LoVo (cell line): ENCODE measurements around the gene DUSP8.
"Not testable (repeated sequence)": the region's sequence is repeated elsewhere in the genome, so short reads cannot be mapped to it uniquely, and the experiment has no call there.

Source experiments
- DNase-seq: peaks from one replicate; pipeline ENCODE4 v3.0.0-alpha.2; 2016; ENCODE audit warnings: low spot score

DUSP8 gene

DNA sequence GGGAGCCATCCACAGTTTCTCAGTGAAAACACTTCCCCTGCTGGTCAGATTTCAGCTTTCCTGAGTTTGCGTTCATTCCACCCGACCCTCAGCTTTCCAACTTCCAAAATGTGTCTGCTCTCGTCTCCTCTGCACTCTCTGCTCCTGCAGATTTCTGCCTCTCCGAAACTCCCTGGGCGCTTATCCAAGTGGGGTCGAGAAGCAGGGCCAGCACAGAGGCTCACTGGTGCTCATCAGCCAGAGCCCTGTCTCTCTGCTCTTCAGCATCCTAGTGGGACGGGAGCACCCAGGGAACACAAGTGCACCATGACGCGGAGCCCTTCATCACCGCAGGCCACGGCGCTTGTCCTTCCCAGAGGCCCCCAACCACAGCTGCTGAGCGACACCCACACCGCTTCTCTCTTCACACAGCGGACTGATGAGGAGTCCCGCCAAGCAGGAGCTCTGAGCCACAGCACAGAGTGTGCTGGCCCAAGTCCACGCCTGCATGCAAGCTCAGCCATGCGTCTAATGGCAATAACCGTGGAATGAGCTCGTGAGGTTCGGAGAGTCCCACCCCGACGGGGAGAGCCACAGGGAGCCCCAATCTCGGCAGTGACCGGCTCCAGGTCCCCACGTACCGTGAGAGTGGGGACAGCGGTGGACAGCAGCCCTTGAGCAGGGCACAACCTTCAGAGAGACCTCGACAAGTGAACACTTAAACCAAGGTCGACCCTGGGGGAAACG is 57.6 kb downstream of the DUSP8 start:
- DNase-seq = no peak

DNA sequence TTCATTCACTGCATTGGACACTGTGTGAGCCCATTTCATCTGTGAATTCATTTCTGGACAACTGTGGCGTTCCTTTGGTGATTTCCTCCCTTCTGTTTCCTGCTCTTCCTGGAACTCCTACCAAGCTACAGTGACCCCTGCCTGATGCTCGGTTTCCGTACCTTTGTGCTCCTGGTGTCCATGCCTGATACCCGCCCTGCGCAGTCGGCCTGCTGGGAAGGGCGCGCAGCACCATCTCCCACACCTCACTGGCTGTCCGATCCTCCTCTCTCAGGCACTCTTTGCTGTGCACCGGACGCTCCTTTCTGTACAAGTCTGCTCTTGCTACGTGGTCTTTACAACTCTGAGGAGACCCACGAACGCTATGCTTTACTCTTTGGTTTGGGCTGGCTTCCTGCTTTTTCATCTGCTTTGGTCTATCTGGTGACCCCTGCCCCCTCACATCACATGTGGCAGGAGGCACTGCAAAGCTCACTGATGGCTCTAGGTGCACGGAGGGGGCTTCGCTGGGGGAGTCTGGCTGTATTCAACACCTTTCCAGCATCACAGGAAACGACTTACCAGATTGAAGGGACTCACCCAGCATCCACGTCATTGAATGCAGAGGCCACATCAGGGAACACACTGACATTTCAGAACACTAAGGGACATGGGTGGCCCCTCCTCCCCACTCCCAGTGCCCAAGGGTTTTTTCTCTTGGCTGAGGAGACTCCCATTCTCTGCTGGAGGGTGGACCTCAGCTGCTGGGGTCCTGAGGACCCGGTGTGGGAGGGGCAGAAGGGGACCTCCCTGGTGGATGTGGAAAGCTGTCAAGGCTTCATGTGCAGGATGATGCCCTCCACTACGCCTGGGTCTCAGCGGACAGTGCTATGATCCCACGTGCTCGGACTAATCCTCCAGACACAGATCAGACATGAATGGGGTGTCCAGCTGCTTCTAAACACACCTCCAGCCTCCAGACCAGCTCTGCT is 58.5 kb downstream of the DUSP8 start:
- DNase-seq = no peak

DNA sequence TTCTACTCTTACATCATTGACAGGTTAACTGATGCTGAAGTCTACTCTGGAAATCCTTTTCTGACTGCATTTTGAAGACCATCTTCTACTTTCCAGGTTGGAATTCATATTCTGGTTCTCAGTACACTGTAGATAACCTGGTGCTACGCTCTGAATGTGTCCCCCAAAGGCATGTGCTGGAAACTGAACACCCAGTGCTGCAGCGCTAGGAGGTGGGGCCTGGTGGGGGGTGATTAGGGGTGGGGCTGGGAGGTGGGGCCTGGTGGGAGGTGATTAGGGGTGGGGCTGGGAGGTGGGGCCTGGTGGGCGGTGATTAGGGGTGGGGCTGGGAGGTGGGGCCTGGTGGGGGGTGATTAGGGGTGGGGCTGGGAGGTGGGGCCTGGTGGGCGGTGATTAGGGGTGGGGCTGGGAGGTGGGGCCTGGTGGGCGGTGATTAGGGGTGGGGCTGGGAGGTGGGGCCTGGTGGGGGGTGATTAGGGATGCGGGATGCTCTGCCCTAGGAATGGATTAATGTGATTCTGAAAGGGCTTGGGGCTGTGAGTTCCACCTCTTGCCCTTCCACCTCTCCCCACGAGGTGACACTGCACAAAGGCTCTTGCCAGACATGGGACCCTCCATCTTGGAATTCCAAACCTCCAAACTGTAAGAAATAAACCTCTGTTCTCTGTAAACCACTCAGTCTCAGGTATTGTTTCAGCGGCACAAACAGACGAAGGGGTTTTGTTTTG is 59.4 kb downstream of the DUSP8 start:
- not testable (repeated sequence) for DNase-seq

DNA sequence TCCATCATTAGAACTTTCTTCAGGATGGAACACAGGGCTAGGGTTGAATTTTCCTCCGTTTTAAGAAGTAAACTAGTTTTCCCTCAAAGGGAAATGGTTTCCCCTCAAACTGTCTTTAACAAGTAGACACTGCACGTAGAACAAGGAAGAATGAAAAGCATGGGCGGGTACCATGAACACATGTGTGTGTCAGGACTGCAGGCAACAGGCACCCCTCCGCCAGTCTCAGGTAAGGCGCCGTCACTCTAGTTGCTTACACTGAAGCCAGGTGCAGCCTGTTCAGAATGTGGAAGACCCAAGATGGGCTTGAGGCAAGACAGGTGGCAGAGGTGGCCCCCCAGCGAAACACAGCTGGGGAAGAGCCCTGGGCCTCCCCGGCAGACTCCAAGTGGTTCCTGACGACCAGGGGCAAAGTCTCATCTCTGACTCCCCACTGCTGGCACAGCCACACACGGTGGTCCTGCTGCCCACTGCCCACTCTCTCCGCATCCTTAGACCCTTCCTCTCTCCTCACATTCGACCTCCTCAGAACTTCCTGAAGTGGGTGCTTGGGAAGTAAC is 60.1 kb downstream of the DUSP8 start:
- no peak for DNase-seq

DNA sequence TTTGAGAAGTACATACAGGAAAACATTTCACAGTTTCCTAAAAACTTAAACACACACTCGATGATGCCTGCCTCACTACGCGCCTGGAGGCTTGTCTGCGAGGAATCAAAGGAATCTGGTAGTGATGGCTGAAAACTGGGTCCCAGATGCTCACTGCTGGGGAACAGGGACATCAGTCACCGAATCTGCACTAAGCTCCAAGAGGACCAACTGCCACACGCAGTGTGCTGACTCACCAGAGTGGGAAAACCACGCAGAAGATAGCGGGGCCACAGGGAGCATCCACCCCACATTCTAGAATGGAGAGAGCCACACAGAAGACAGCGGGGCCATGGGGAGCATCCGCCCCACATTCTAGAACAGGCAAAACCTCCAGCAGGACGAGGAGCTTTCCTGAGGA is 61.1 kb downstream of the DUSP8 start:
- no peak for DNase-seq

DNA sequence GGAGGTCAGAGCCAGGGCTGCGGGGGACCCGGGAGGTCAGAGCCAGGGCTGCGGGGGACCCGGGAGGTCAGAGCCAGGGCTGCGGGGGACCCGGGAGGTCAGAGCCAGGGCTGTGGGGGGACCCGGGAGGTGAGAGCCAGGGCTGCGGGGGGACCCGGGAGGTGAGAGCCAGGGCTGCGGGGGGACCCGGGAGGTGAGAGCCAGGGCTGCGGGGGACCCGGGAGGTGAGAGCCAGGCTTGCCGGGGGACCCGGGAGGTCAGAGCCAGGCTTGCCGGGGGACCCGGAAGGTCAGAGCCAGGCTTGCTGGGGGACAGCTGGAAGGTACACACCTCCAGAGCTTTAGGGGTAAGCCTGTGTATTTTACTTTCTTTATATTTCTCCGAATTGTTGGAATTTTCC is 61.7 kb downstream of the DUSP8 start:
- not testable (repeated sequence) for DNase-seq

DNA sequence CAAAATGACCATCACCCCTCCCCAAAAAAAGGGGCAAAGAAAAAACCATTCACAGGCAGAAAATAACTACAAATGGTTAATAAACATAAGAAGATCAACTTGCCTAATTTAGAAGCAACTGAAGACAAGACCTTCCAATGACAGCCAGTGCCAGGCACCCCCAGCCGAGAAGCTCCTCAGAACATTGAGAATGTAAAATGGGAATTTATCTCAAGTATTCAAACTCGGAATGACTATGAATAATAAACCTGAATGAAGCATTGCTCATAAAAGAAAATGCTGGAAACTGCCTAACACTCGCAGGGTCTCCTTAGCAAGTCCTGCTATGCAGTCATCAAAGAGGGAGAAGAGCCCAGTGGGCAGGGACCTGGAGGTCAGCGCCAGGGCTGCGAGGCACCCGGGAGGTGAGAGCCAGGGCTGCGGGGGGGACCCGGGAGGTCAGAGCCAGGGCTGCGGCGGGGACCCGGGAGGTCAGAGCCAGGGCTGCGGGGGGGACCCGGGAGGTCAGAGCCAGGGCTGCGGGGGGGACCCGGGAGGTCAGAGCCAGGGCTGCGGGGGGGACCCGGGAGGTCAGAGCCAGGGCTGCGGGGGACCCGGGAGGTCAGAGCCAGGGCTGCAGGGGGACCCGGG is 62.3 kb downstream of the DUSP8 start:
- DNase-seq = no peak

DNA sequence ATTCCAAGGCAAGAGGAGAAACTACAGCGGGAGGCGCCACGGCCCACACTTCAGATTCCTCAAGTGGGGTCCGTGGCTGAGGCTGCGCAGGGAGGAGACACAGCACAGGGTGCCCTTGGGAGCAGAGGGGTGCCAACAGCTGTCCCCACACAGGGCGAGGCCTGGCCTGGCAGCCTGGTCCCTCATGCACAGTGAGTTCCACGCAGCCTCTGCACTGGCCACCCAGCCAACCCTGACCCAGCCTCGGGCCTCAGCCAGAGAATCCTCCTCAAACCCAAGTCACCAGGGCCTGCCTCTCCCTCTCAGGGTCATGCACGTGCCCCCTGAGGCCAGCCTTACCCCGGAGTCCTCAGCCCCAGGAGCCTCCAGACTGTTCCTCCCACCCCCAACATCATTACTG is 63.1 kb downstream of the DUSP8 start:
- no peak for DNase-seq

DNA sequence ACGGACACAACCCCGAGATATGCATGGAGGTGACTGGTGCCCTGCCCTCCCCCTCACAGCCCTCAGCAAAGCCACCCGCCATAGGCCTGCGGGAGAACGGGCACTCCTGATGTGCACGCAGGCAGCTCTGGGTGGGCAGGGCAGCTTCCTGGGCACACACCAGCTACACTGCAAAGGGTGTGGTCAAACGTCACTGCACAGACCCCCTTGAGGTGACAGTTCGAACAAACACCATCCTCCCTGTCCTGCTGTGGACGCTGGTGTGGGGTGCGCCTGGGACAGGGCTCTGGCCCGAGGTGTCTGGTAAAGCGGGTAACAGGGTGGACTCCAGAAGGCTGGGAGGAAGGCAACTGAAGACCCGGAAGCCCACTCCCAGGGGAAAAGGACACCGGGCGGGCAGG is 63.6 kb downstream of the DUSP8 start:
- DNase-seq = no peak

DNA sequence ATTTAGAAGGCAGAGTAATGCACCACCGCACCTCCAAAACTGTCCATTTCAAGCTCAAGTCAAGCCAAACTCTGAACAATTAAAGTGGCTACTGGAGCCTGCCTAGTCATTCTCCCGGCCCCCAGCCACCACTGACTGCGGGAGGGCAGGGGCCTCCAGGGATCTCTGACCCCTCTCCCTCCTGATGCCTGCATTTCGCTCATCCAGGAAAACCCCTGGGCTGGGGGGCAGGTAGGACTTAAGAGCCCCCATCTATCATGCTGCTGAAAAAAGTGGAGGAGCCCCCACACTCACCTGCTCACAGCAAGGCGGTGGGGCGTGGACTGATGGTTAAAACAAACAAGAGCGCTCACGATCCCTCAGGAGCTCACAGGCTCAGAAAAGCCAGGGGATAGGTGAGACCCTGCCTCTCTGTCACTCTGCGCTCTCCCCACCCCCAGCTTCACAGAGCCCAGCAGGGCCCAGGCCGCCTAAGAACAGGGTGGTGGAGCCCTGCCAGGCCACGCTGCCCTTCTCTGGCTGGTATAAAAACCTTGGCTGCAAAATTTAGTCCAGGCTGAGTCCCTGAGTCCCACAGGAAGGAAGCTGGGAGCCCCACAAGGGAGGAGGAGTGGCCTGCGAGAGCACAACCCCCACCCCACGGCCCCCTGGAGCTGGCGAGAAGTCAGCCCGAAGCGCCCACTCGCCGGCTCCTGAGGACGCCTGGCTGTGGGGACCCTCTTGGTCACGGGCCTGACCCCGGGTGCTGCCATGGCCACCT is 64.5 kb downstream of the DUSP8 start:
- no peak for DNase-seq

DNA sequence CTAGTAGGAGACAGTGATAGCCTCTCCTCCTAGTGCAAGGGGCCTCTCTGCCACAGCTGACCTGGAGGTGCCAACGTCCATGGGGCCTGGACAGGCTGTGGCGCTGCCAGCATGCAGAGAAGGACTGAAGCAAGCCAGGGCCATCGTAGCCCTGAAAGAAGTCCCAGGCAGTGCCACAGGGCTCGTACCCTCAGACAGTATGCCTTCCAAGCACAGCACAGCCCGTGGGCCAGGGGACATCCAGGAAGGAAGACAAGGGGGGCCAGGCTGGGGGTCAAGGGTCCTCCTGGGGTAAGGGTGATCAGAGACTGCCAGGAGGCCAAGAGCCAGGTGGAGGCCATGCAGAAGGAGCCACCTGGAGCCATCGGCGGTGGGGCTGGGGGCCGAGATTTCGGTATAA is 65.1 kb downstream of the DUSP8 start:
- DNase-seq = no peak

DNA sequence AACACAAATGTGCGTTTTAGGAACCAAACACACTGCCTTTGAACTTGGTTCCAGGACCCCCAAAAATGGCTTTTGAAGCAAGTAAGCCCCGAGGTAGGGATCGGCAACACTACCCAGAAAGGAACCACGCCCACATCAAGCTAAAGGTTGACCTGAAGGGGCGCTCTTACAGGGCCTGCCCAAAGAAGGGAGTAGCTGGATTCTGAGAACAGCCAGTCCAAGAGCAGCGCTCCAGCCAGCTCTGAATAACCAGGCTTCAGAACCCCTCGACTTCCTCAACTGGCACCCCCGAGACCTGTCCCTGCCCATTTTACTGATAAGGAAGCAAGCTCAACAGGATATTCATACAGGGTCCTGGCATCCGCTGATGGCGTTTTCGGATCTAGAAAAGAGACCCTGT is 66.6 kb downstream of the DUSP8 start:
- no peak for DNase-seq

DNA sequence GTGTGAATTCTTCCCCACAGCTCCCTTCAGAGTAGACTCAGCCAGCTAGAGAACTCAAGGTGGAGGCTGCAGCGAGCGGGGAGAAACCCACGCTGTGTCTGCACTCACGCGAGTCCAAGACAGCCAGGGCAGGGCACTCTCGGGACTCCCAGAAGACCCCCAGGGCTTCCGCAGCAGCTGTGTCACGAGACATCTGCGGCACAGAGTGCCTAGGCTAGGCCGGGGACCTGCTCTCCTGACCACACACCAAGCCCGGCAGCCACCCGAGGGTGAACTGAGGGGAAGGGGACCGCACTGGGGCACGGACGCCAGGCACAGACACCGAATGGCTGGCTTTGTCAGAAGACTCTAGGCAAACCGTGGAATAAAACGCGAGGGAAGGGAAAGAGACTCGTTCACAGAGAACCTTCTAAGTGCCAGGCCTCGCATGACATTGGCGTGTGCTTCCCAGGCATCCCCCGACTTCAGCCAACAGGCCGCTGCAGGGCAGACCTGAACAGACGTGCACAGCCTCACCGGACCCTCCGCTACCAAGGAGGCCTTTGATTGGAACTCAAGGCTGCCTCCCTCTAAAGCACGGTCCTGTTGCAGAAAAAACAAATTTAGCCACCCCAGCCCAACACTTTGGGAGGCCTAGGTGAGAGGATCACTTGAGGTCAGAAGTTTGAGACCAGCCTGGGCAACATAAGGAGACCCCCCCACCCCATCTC is 67.3 kb downstream of the DUSP8 start:
- no peak for DNase-seq

DNA sequence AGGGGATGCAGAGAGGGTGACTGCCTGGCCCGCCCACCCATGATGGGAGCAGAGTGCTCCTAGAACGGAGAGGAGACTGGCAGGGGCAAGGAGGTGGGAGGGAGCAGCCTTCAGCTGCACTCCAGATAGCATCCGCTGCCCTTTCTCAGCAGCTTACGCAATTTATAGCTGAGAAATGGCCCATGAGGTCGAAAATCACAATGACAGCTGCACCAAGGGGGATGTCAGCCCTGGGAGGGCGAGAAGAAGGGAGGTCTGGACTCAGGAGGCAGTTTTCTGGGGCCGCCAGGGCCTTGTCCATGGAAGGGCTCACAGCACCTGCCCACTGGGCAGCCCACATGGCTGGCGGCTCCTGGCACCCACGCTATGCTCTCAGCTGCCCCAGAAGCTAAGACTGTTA is 67.9 kb downstream of the DUSP8 start:
- DNase-seq = no peak
